ENCODE measurements around the gene CEP128.

GRCh38 chr14:80609055-80609454 lies 332.5 kb downstream of the CEP128 start:
- TF ChIP-seq, protein P1, sequence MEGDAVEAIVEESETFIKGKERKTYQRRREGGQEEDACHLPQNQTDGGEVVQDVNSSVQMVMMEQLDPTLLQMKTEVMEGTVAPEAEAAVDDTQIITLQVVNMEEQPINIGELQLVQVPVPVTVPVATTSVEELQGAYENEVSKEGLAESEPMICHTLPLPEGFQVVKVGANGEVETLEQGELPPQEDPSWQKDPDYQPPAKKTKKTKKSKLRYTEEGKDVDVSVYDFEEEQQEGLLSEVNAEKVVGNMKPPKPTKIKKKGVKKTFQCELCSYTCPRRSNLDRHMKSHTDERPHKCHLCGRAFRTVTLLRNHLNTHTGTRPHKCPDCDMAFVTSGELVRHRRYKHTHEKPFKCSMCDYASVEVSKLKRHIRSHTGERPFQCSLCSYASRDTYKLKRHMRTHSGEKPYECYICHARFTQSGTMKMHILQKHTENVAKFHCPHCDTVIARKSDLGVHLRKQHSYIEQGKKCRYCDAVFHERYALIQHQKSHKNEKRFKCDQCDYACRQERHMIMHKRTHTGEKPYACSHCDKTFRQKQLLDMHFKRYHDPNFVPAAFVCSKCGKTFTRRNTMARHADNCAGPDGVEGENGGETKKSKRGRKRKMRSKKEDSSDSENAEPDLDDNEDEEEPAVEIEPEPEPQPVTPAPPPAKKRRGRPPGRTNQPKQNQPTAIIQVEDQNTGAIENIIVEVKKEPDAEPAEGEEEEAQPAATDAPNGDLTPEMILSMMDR (IDR thresholded peaks at IDR 0.05): no peak
- TF ChIP-seq POLR2A (IDR thresholded peaks at IDR 0.05): no peak

Data from uterus (tissue), 2 donors.